Right lobe of liver (tissue), 4 donors: ENCODE measurements around the gene LAMC2.
"Not testable (repeated sequence)": the region's sequence is repeated elsewhere in the genome, so short reads cannot be mapped to it uniquely, and the experiment has no call there.

Source experiments
- POLR2A ChIP-seq: fragments of 450-650 bp; IDR thresholded peaks from one replicate; pipeline ENCODE4 v1.6.1; 2017; ENCODE audit warnings: antibody characterized with exemption, mild to moderate bottlenecking
- TF ChIP-seq, protein P1 (sequence below), 4 donors: fragments of 200-600 bp in 3 of 4; fragments of 450-650 bp in 1 of 4; IDR thresholded peaks; one replicate each; pipeline versions ENCODE4 v1.5.1 to v1.8.0; 2016 to 2022; ENCODE audit warnings: antibody characterized with exemption in 4 of 4, mild to moderate bottlenecking in 2 of 4
- donor health status: DM: no; HTN: no; CAD: no.
- donor health status: DM: no; HTN: no; CAD: no.
- donor health status: DM: no; HTN: yes; CAD: no.

DNA sequence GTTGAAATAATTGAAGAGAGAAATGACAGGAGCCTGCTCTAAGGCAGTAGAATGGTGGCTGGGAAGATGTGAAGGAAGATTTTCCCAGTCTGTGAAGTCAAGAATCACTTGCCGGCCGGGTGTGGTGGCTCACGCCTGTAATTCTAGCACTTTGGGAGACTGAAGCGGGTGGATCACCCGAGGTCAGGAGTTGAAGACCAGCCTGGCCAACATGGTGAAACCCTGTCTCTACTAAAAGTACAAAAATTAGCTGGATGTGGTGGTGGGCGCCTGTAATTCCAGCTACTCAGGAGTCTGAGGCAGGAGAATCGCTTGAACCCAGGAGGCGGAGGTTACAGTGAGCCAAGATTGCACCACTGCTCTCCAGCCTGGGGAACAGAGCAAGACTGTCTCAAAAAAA is 54.8 kb downstream of the LAMC2 start:
- TF ChIP-seq, protein P1, sequence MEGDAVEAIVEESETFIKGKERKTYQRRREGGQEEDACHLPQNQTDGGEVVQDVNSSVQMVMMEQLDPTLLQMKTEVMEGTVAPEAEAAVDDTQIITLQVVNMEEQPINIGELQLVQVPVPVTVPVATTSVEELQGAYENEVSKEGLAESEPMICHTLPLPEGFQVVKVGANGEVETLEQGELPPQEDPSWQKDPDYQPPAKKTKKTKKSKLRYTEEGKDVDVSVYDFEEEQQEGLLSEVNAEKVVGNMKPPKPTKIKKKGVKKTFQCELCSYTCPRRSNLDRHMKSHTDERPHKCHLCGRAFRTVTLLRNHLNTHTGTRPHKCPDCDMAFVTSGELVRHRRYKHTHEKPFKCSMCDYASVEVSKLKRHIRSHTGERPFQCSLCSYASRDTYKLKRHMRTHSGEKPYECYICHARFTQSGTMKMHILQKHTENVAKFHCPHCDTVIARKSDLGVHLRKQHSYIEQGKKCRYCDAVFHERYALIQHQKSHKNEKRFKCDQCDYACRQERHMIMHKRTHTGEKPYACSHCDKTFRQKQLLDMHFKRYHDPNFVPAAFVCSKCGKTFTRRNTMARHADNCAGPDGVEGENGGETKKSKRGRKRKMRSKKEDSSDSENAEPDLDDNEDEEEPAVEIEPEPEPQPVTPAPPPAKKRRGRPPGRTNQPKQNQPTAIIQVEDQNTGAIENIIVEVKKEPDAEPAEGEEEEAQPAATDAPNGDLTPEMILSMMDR (IDR thresholded peaks at IDR 0.05): not testable (repeated sequence)
- not testable (repeated sequence) for TF ChIP-seq POLR2A
